H1 (cell line): ENCODE measurements around the gene NBPF1. TPM values are rescaled to one million over a fixed set of nuclear protein-coding genes. Genes with fewer than 3 reads are reported as not detected.
"Not testable (repeated sequence)": the region's sequence is repeated elsewhere in the genome, so short reads cannot be mapped to it uniquely, and the experiment has no call there.

ENCODE experiments used
- CTCF ChIA-PET: fragments of 300-600 bp; sonication (Branson Sonifier 250); formaldehyde crosslinking; loops from one replicate; lab custom pipeline; 2021; ENCODE audit not compliant: partially characterized antibody; lab: Charles Lee
- POLR2A ChIA-PET: fragments of 300-600 bp; sonication (Branson Sonifier 250); formaldehyde crosslinking; loops from one replicate; lab custom pipeline; 2021; ENCODE audit warnings: inconsistent platforms; ENCODE audit not compliant: partially characterized antibody; lab: Charles Lee
- DNase-seq, 2 experiments: peaks; one replicate each; pipeline versions ENCODE4 v3.0.0 to v3.0.0-alpha.2; 2010 to 2022; ENCODE audit warnings: low spot score in 2 of 2, low read depth in 1 of 2, mixed read lengths in 1 of 2
- FAIRE-seq: peaks from 2 replicates; lab custom pipeline; 2011; peaks lifted over from hg19 to GRCh38; lab: Jason Lieb, UNC
- H2AFZ ChIP-seq: 2 replicates; pipeline ENCODE4 v1.8.1; 2012; ENCODE audit warnings: low read length, inconsistent platforms
- H2AK5ac ChIP-seq: 2 replicates; pipeline ENCODE4 v1.6.1; 2013; ENCODE audit warnings: low read depth, low read length
- H2BK120ac ChIP-seq: replicated peaks from 2 replicates; pipeline ENCODE3; 2013; ENCODE audit warnings: low read depth, low read length, inconsistent platforms
- H2BK12ac ChIP-seq: 2 replicates; pipeline ENCODE4 v1.6.1; 2013; ENCODE audit warnings: low read depth, low read length
- H2BK15ac ChIP-seq: 2 replicates; pipeline ENCODE4 v1.6.1; 2013; ENCODE audit warnings: low read length
- H2BK20ac ChIP-seq: 2 replicates; pipeline ENCODE4 v1.6.1; 2013; ENCODE audit warnings: low read length
- H2BK5ac ChIP-seq: 2 replicates; pipeline ENCODE4 v1.6.1; 2013; ENCODE audit warnings: low read depth, low read length
- H3K14ac ChIP-seq: 2 replicates; pipeline ENCODE4 v1.6.1; 2013; ENCODE audit warnings: inconsistent platforms; ENCODE audit not compliant: insufficient read length
- H3K18ac ChIP-seq: 2 replicates; pipeline ENCODE4 v1.6.1; 2013; ENCODE audit warnings: low read length; ENCODE audit errors: extremely low read depth
- H3K23ac ChIP-seq: 2 replicates; pipeline ENCODE4 v1.6.1; 2013; ENCODE audit warnings: inconsistent platforms; ENCODE audit not compliant: insufficient read length
- H3K23me2 ChIP-seq: 2 replicates; pipeline ENCODE4 v1.6.1; 2013; ENCODE audit warnings: low read depth, low read length
- H3K27ac ChIP-seq: 2 replicates; pipeline ENCODE4 v1.6.1; 2011; ENCODE audit warnings: low read depth, low read length, inconsistent platforms
- H3K27me3 ChIP-seq, 4 experiments: replicated peaks in 1 of 4; 1 replicate in 1 of 4; 2 replicates in 3 of 4; pipeline versions ENCODE4 v1.6.1 to v1.8.1; 2011 to 2013; ENCODE audit warnings: low read length in 3 of 4, mild to moderate bottlenecking in 3 of 4, inconsistent platforms in 2 of 4, mixed read lengths in 2 of 4, moderate library complexity in 1 of 4; ENCODE audit not compliant: control insufficient read depth in 3 of 4, insufficient read depth in 3 of 4; ENCODE audit errors: extremely low read depth in 1 of 4
- H3K36me3 ChIP-seq, 4 experiments: 2 replicates each; pipeline versions ENCODE4 v1.6.1 to v1.8.1; 2011 to 2013; ENCODE audit warnings: mild to moderate bottlenecking in 4 of 4, low read length in 3 of 4, moderate library complexity in 2 of 4, control low read depth in 1 of 4, inconsistent platforms in 1 of 4; ENCODE audit not compliant: insufficient read depth in 4 of 4, control insufficient read depth in 2 of 4
- H3K4ac ChIP-seq: replicated peaks from 2 replicates; pipeline ENCODE3; 2013; ENCODE audit warnings: low read length, low read depth, mixed read lengths, inconsistent platforms; ENCODE audit not compliant: insufficient read length
- H3K4me1 ChIP-seq, 4 experiments: replicated peaks in 1 of 4; 1 replicate in 1 of 4; 2 replicates in 3 of 4; pipeline versions ENCODE4 v1.6.1 to v1.8.1; 2011 to 2013; ENCODE audit warnings: low read length in 3 of 4, inconsistent platforms in 2 of 4, mixed read lengths in 1 of 4; ENCODE audit not compliant: insufficient read depth in 4 of 4, control insufficient read depth in 3 of 4
- H3K4me2 ChIP-seq, 2 experiments: 2 replicates each; pipeline versions ENCODE4 v1.6.1 to v1.8.1; 2011 to 2013; ENCODE audit warnings: low read depth in 2 of 2, low read length in 2 of 2, control low read depth in 1 of 2, inconsistent platforms in 1 of 2, mild to moderate bottlenecking in 1 of 2; ENCODE audit not compliant: insufficient read depth in 1 of 2
- H3K4me3 ChIP-seq, 4 experiments: fragments of 200-600, 300-600 bp in 1 of 4; sonication (generic), shearing (Covaris generic), sonication (Bioruptor Twin) in 1 of 4; 2 replicates each; pipeline versions ENCODE4 v1.5.1 to v1.8.1; 2011 to 2016; ENCODE audit warnings: low read length in 4 of 4, low read depth in 3 of 4, control low read depth in 2 of 4, inconsistent platforms in 2 of 4, mild to moderate bottlenecking in 2 of 4, mixed read lengths in 1 of 4, moderate library complexity in 1 of 4; ENCODE audit not compliant: insufficient read depth in 2 of 4; ENCODE audit errors: extremely low read depth in 1 of 4
- H3K56ac ChIP-seq: replicated peaks from 2 replicates; pipeline ENCODE3; 2013; ENCODE audit warnings: low read depth, mild to moderate bottlenecking, mixed read lengths, low read length, inconsistent platforms; ENCODE audit not compliant: insufficient read length
- H3K79me1 ChIP-seq: 2 replicates; pipeline ENCODE4 v1.6.1; 2013; ENCODE audit warnings: low read depth, low read length, control low read depth
- H3K79me2 ChIP-seq, 2 experiments: 2 replicates each; pipeline versions ENCODE4 v1.6.1 to v1.8.1; 2012 to 2013; ENCODE audit warnings: low read length in 2 of 2, mild to moderate bottlenecking in 2 of 2, inconsistent platforms in 1 of 2; ENCODE audit not compliant: insufficient read depth in 2 of 2, control insufficient read depth in 1 of 2
- H3K9ac ChIP-seq, 4 experiments: replicated peaks in 1 of 4; 1 replicate in 1 of 4; 2 replicates in 3 of 4; pipeline versions ENCODE4 v1.6.1 to v1.8.1; 2011 to 2013; ENCODE audit warnings: low read depth in 3 of 4, low read length in 3 of 4, control low read depth in 2 of 4, mild to moderate bottlenecking in 2 of 4, moderate library complexity in 2 of 4, inconsistent platforms in 1 of 4; ENCODE audit errors: extremely low read depth in 1 of 4
- H3K9me3 ChIP-seq, 2 experiments: 2 replicates each; pipeline versions ENCODE4 v1.6.1 to v1.8.1; 2012 to 2013; ENCODE audit warnings: mild to moderate bottlenecking in 2 of 2, moderate library complexity in 2 of 2, control low read depth in 1 of 2, inconsistent platforms in 1 of 2, low read depth in 1 of 2, low read length in 1 of 2, mixed read lengths in 1 of 2; ENCODE audit not compliant: insufficient read depth in 2 of 2
- H4K20me1 ChIP-seq, 2 experiments: replicated peaks in 1 of 2; 2 replicates each; pipeline versions ENCODE3 to v1.8.1; 2011 to 2013; ENCODE audit warnings: inconsistent platforms in 2 of 2, low read length in 2 of 2, mild to moderate bottlenecking in 1 of 2; ENCODE audit not compliant: insufficient read depth in 2 of 2, control insufficient read depth in 1 of 2
- H4K5ac ChIP-seq: 2 replicates; pipeline ENCODE4 v1.6.1; 2013; ENCODE audit warnings: low read length, low read depth, mixed read lengths, inconsistent platforms; ENCODE audit not compliant: insufficient read length
- H4K8ac ChIP-seq: 2 replicates; pipeline ENCODE4 v1.8.0; 2013; ENCODE audit warnings: mild to moderate bottlenecking, moderate library complexity, low read length, inconsistent platforms; ENCODE audit not compliant: insufficient read depth; ENCODE audit errors: extremely low read depth
- H4K91ac ChIP-seq: replicated peaks from 2 replicates; pipeline ENCODE3; 2013; ENCODE audit warnings: low read length, mixed read lengths, inconsistent platforms; ENCODE audit not compliant: insufficient read length
- WGBS, 2 experiments: shearing (Covaris generic) in 1 of 2; methylation state at CpG; one replicate each; pipeline versions ENCODE4 v1.1.6 to v1.1.7; 2013 to 2015; ENCODE audit warnings: low lambda C conversion rate in 2 of 2, mixed read lengths in 2 of 2, inconsistent platforms in 1 of 2, low coverage in 1 of 2, missing lambda C conversion rate in 1 of 2; ENCODE audit not compliant: insufficient replicate concordance in 2 of 2, insufficient coverage in 1 of 2, insufficient read length in 1 of 2; ENCODE audit errors: extremely low coverage in 1 of 2, missing lambda C conversion rate in 1 of 2; 5-methylcytosine and 5-hydroxymethylcytosine counted together
- polyA plus RNA-seq, 7 experiments: library from polyadenylated mRNA; depleted of rRNA in 3 of 7; stranded (reverse) in 5 of 7; unstranded in 2 of 7; fragments of >200 nt in 5 of 7; fragments of 200-250 nt in 2 of 7; gene quantifications; 1 replicate in 5 of 7; 2 replicates in 1 of 7; 4 replicates in 1 of 7; pipeline versions ENCODE4 v1.2.1 to v1.2.3, GENCODE V29; 2011 to 2013; ENCODE audit warnings: missing spikeins in 2 of 7, mixed read lengths in 2 of 7
- total RNA-seq: library from RNA; stranded (reverse); fragmentation: NEBNext Ultra II Directional; extraction: Animal tissue kit (Norgen Biotek cat#: 25700); gene quantifications from 2 replicates; pipeline ENCODE4 v1.2.1, GENCODE V29; 2021

The NBPF1 gene
- total and polyA plus RNA-seq, 2 of the 8 experiments (the other 6 are each of a cell fraction or from before 2014, with no cell fraction given) = 9.6 to 19.3 TPM

DNA sequence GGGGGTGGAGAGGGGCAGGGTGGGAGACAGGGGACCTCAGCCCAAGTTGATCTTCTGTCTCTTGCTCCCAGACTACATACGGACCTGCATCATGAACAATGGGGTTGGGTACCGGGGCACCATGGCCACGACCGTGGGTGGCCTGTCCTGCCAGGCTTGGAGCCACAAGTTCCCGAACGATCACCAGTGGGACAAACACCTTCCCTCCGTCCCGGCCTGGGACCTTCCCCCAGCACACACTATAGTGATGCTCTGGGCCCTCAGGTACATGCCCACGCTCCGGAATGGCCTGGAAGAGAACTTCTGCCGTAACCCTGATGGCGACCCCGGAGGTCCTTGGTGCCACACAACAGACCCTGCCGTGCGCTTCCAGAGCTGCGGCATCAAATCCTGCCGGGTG, 33.4 kb upstream of the NBPF1 start:
- H3K9me3 ChIP-seq, H2BK20ac ChIP-seq, H2AFZ ChIP-seq, H4K8ac ChIP-seq, H3K9ac ChIP-seq, H3K4me3 ChIP-seq, H3K23me2 ChIP-seq, H2BK5ac ChIP-seq, H4K20me1 ChIP-seq, H3K4me2 ChIP-seq, H2AK5ac ChIP-seq, H3K18ac ChIP-seq, H2BK15ac ChIP-seq, H3K79me1 ChIP-seq, POLR2A ChIA-PET, H3K23ac ChIP-seq, H3K4ac ChIP-seq, H2BK12ac ChIP-seq, H3K14ac ChIP-seq, FAIRE-seq, H3K79me2 ChIP-seq, H3K27ac ChIP-seq, H4K91ac ChIP-seq, H4K5ac ChIP-seq, H3K36me3 ChIP-seq, H3K56ac ChIP-seq, H2BK120ac ChIP-seq: not testable (repeated sequence)
- WGBS, 2 experiments = 91% methylated on average over 17 of the region's 17 CpGs; no CpG with 5 or more reads in 1 of the 2 experiments
- Histone ChIP-seq H3K27me3 (peaks cover 9 to 27% (median 22%) of the 10 kb centered on the region in 4 experiments; a peak in 6 of 7 replicates), H3K4me1 (peaks cover 0 to 17% (median 12%) of the 10 kb centered on the region in 4 experiments; a peak in 6 of 7 replicates)
- CTCF ChIA-PET = interaction anchor here (1.0 kb wide), 1 partner anchor 46 kb away, joined by 4 read pairs; no protein-coding TSS in a partner anchor
- DNase-seq = peak in 1 of 2 experiments; percentile 54
